ENCODE measurements around the gene C19orf38.

Gene C19orf38

GRCh38 chr19:10913716-10914340 lies 65.6 kb downstream of the C19orf38 start:
- no peaks in the 10 kb centered on the region for H3K4me1 ChIP-seq (ENCODE audit: control insufficient read depth in 1 of 2, insufficient read depth in 1 of 2, low read depth in 1 of 2, low read length in 1 of 2)
- peaks cover 41% of the 10 kb centered on the region for H3K36me3 ChIP-seq
- H3K27ac ChIP-seq: no peak overlapping the region
- TF ChIP-seq, protein P1, sequence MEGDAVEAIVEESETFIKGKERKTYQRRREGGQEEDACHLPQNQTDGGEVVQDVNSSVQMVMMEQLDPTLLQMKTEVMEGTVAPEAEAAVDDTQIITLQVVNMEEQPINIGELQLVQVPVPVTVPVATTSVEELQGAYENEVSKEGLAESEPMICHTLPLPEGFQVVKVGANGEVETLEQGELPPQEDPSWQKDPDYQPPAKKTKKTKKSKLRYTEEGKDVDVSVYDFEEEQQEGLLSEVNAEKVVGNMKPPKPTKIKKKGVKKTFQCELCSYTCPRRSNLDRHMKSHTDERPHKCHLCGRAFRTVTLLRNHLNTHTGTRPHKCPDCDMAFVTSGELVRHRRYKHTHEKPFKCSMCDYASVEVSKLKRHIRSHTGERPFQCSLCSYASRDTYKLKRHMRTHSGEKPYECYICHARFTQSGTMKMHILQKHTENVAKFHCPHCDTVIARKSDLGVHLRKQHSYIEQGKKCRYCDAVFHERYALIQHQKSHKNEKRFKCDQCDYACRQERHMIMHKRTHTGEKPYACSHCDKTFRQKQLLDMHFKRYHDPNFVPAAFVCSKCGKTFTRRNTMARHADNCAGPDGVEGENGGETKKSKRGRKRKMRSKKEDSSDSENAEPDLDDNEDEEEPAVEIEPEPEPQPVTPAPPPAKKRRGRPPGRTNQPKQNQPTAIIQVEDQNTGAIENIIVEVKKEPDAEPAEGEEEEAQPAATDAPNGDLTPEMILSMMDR (IDR thresholded peaks at IDR 0.05): no peak
- no peaks in the 10 kb centered on the region for H3K27me3 ChIP-seq
- no peaks in the 10 kb centered on the region for H3K9me3 ChIP-seq
- H3K4me3 ChIP-seq (ENCODE audit: low read depth in 1 of 2, low read length in 1 of 2): no peak overlapping the region

- Histone ChIP-seq H3K36me3 (peaks cover 45% of the 10 kb centered on the region), H3K4me3 (ENCODE audit: low read depth in 1 of 2, low read length in 1 of 2) (no peak overlapping the region), H3K27me3 (no peaks in the 10 kb centered on the region), H3K27ac (no peak overlapping the region), H3K4me1 (ENCODE audit: control insufficient read depth in 1 of 2, insufficient read depth in 1 of 2, low read depth in 1 of 2, low read length in 1 of 2) (no peaks in the 10 kb centered on the region), H3K9me3 (no peaks in the 10 kb centered on the region)
- TF ChIP-seq, protein P1 (IDR thresholded peaks at IDR 0.05): no peak
These were observed 67.2 kb downstream of the C19orf38 start for GRCh38 chr19:10915130-10916091.

DNA sequence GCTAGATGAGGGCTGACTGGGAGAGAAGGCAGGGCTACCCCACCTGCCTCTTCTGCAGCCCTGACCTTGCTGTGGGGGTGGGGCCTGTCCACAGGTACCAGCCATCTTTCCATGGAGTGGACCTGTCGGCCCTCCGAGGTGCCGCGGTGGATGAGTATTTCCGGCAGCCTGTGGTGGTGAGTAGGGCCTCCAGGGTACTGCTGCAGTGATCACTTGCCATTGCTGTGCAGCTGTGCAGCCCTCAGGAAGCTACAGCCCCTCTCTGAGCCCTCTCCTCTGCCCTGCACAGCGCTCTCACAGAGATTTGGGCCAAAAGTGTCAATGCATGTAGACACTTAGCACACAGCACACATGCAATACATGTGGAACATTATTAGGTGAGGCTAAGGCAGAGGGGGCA lies 68.4 kb downstream of the C19orf38 start:
- Histone ChIP-seq H3K27me3 (no peaks in the 10 kb centered on the region), H3K36me3 (peaks cover 51% of the 10 kb centered on the region), H3K27ac (no peak overlapping the region), H3K4me3 (ENCODE audit: low read depth in 1 of 2, low read length in 1 of 2) (no peak overlapping the region), H3K9me3 (no peaks in the 10 kb centered on the region), H3K4me1 (ENCODE audit: control insufficient read depth in 1 of 2, insufficient read depth in 1 of 2, low read depth in 1 of 2, low read length in 1 of 2) (no peaks in the 10 kb centered on the region)
- TF ChIP-seq, protein P1 (IDR thresholded peaks at IDR 0.05): no peak

GRCh38 chr19:10918359-10918758 lies 70.1 kb downstream of the C19orf38 start:
- TF ChIP-seq, protein P1 (IDR thresholded peaks at IDR 0.05): no peak
- Histone ChIP-seq H3K27ac (no peak overlapping the region), H3K36me3 (peaks cover 55% of the 10 kb centered on the region), H3K4me3 (ENCODE audit: low read depth in 1 of 2, low read length in 1 of 2) (no peak overlapping the region), H3K27me3 (no peaks in the 10 kb centered on the region), H3K9me3 (no peaks in the 10 kb centered on the region), H3K4me1 (ENCODE audit: control insufficient read depth in 1 of 2, insufficient read depth in 1 of 2, low read depth in 1 of 2, low read length in 1 of 2) (no peaks in the 10 kb centered on the region)

Measured in neutrophil (primary cell).